Naive B cell (primary cell): Measurements from ENCODE around the gene KIF15. TPM values are rescaled to one million over a fixed set of nuclear protein-coding genes. Genes with fewer than 3 reads are reported as not detected.
A peak's percentile ranks its signal among the peaks of the same experiment; 100 is the strongest.

ENCODE experiments used
- ATAC-seq, 2 donors: fragments of 150-1000 bp; cut with Tn5 transposase; 2 replicates each; pipeline ENCODE4 v1.10.0; 2021; ENCODE audit warnings: low read depth in 2 of 2, mild to moderate bottlenecking in 2 of 2, moderate library complexity in 2 of 2
- DNase-seq: peaks from one replicate; pipeline ENCODE4 v3.0.0; 2022
- H3K27ac Mint-ChIP-seq, 6 donors: one replicate each; pipeline ENCODE4 v1.8.0; 2020 to 2022; ENCODE audit warnings: mild to moderate bottlenecking in 6 of 6, mixed read lengths in 6 of 6, moderate library complexity in 5 of 6, inconsistent platforms in 2 of 6
- H3K27me3 Mint-ChIP-seq, 3 donors: one replicate each; pipeline ENCODE4 v1.8.0; 2021 to 2022; ENCODE audit warnings: mixed read lengths in 3 of 3, mild to moderate bottlenecking in 1 of 3
- H3K36me3 Mint-ChIP-seq, 2 donors: one replicate each; pipeline ENCODE4 v1.8.0; 2020 to 2022; ENCODE audit warnings: mixed read lengths in 2 of 2, inconsistent platforms in 1 of 2, mild to moderate bottlenecking in 1 of 2
- H3K4me1 Mint-ChIP-seq, 3 donors: one replicate each; pipeline ENCODE4 v1.8.0; 2020 to 2022; ENCODE audit warnings: mixed read lengths in 3 of 3, inconsistent platforms in 1 of 3, mild to moderate bottlenecking in 1 of 3, moderate library complexity in 1 of 3
- H3K4me3 Mint-ChIP-seq, 8 donors: one replicate each; pipeline ENCODE4 v1.8.0; 2020 to 2022; ENCODE audit warnings: mild to moderate bottlenecking in 8 of 8, mixed read lengths in 8 of 8, moderate library complexity in 8 of 8, inconsistent platforms in 2 of 8
- H3K9me3 Mint-ChIP-seq, 7 donors: one replicate each; pipeline ENCODE4 v1.8.0; 2020 to 2022; ENCODE audit warnings: mixed read lengths in 7 of 7, mild to moderate bottlenecking in 5 of 7, inconsistent platforms in 2 of 7, moderate library complexity in 1 of 7
- polyA plus RNA-seq, 6 donors: library from polyadenylated mRNA; unstranded; fragments of 300-500 nt; fragmentation: Illumina TruSeq; gene quantifications; one replicate each; pipeline ENCODE4 v1.2.3, GENCODE V29; 2021; ENCODE audit warnings: low read depth in 6 of 6

Gene KIF15, protein sequence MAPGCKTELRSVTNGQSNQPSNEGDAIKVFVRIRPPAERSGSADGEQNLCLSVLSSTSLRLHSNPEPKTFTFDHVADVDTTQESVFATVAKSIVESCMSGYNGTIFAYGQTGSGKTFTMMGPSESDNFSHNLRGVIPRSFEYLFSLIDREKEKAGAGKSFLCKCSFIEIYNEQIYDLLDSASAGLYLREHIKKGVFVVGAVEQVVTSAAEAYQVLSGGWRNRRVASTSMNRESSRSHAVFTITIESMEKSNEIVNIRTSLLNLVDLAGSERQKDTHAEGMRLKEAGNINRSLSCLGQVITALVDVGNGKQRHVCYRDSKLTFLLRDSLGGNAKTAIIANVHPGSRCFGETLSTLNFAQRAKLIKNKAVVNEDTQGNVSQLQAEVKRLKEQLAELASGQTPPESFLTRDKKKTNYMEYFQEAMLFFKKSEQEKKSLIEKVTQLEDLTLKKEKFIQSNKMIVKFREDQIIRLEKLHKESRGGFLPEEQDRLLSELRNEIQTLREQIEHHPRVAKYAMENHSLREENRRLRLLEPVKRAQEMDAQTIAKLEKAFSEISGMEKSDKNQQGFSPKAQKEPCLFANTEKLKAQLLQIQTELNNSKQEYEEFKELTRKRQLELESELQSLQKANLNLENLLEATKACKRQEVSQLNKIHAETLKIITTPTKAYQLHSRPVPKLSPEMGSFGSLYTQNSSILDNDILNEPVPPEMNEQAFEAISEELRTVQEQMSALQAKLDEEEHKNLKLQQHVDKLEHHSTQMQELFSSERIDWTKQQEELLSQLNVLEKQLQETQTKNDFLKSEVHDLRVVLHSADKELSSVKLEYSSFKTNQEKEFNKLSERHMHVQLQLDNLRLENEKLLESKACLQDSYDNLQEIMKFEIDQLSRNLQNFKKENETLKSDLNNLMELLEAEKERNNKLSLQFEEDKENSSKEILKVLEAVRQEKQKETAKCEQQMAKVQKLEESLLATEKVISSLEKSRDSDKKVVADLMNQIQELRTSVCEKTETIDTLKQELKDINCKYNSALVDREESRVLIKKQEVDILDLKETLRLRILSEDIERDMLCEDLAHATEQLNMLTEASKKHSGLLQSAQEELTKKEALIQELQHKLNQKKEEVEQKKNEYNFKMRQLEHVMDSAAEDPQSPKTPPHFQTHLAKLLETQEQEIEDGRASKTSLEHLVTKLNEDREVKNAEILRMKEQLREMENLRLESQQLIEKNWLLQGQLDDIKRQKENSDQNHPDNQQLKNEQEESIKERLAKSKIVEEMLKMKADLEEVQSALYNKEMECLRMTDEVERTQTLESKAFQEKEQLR (N-terminal part only)
- under 1 TPM in 5 of 6 donors, not detected in 1; 0.12 to 0.42 (median 0.36) TPM for polyA plus RNA-seq

DNA sequence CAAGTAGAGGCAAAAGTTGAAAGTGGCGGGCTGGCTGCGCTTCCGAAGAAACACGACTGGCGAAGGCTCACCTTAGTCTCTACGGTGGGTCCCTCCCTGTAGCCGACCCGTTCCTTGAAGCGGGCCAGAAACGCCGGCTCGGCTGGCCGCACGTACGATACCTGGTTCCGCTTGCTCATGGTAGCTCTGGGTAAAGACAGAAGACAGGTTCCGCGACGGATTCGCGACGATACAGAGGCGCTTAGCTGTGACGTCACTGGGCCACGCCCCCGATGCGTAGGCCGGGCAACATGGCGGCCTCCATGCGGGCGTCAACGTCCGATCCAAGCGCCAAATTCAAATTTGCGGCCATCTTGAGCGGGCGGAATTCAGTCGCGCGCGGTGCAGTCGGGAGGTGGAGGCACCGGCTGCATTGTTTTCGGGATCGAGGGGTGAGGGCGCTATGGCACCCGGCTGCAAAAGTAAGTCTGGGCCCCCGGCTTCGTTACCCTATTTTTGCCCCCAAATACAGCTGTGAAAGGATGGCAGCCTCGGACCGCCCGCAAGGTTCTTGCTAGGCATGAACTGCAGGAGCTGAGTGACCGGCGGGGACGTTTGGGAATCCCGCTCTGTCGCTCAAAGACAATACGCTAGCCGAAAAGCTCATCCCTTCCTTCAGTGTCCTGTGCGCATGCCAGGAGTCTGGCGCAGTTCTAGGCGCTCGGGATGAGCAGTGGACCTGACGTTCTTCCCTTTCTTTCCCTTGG lies at the start of gene KIF15, which contains the start of gene KIAA1143:
Gene KIF15 (plus strand): TSS at position 371 of the 746 bp plus-strand sequence. CDS start 72 bp downstream, at position 443.
Gene KIAA1143 (minus strand): TSS at position 196 of the 746 bp plus-strand sequence. CDS start 17 bp downstream, at position 179.
- H3K27ac Mint-ChIP-seq, result peak within 1 kb of the TSS; percentile 91 to 97 (median 95)
- peaks cover 0 to 14% (median 7%) of the 10 kb centered on the region in 7 donors for H3K9me3 Mint-ChIP-seq
- DNase-seq (peak; percentile 95), ATAC-seq (peak; percentile 98 to 99)
- H3K4me1 Mint-ChIP-seq, result peaks cover 18 to 40% (median 34%) of the 10 kb centered on the region in 3 donors
- peak within 1 kb of the TSS; percentile 85 to 98 (median 94) for H3K4me3 Mint-ChIP-seq
- peaks cover 16 to 19% of the 10 kb centered on the region in 2 donors for H3K36me3 Mint-ChIP-seq
- H3K27me3 Mint-ChIP-seq, result no peaks in the 10 kb centered on the region

DNA sequence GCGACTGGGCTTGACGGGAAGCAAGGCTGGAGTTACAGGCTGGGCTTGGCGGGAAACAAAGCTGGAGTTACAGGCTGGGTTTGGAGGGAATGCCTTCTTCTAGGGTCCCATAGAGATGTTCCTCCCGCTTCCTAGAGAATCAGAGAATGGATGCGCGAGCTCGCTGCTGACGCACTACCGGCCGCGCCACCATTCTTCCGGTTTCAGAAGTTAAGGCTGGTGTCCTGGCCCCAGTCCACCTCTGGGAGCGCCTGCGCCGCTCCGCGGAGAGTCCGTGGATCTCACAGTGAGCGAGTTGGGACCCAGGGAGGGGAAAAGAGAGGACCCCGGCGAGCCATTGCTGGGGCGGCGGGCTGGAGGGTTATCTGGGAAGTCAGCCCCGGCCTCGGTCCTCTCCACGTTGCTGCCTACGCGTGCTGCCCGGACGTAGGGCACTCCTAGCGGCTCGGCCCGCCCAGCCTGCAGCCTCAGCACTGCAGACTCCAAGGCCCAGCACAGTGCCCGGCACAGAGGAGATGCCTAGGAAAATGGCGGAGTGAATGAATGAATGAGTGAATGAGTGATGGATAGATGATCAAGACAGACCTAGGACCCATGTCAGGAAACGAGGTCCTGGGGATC lies 49.0 kb upstream of the KIF15 start, which contains the start of gene ZNF502:
Gene ZNF502 (plus strand): TSS at position 206 of the 621 bp plus-strand sequence. CDS start 7,602 bp downstream, outside the sequence.
- Mint-ChIP-seq H3K27ac (peak within 1 kb of the TSS; percentile 10 to 95 (median 76)), H3K4me3 (peak within 1 kb of the TSS; percentile 92 to 99 (median 96)), H3K9me3 (peaks cover 9 to 87% (median 57%) of the 10 kb centered on the region in 7 donors), H3K4me1 (peaks cover 9 to 16% (median 16%) of the 10 kb centered on the region in 3 donors), H3K27me3 (peaks cover 8 to 23% (median 14%) of the 10 kb centered on the region in 3 donors), H3K36me3 (peaks cover 32 to 40% of the 10 kb centered on the region in 2 donors)
- DNase-seq, result peak; percentile 57
- peak; percentile 94 to 95 for ATAC-seq

DNA sequence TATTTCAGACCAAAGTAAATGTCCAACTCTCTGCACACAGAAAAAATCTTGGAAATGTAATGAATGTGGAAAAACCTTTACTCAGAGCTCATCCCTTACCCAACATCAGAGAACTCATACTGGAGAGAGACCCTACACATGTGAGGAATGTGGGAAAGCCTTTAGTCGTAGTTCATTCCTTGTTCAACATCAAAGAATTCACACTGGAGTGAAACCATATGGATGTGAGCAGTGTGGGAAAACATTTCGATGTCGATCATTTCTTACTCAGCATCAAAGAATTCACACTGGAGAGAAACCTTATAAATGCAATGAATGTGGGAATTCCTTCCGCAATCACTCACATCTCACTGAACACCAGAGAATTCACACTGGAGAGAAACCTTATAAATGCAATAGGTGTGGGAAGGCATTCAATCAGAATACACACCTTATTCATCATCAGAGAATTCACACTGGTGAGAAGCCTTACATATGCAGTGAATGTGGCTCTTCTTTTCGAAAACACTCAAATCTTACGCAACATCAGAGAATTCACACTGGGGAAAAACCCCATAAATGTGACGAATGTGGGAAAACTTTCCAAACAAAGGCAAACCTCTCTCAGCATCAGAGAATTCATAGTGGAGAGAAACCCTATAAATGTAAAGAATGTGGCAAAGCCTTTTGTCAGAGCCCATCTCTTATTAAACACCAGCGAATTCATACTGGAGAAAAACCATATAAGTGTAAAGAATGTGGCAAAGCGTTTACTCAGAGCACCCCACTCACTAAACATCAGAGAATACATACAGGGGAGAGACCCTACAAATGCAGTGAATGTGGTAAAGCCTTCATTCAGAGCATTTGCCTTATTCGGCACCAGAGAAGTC lies 40.1 kb upstream of the KIF15 start:
- peaks cover 0 to 4% (median 0%) of the 10 kb centered on the region in 3 donors for H3K4me1 Mint-ChIP-seq
- peaks cover 32 to 96% (median 83%) of the 10 kb centered on the region in 7 donors for H3K9me3 Mint-ChIP-seq

DNA sequence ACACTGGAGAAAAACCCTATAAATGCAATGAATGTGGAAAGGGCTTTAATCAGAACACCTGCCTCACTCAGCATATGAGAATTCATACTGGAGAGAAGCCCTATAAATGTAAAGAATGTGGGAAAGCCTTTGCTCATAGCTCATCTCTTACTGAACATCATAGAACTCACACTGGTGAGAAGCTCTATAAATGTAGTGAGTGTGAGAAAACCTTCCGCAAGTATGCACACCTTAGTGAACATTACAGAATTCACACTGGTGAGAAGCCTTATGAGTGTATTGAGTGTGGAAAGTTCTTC lies 39.5 kb upstream of the KIF15 start:
- no peak for DNase-seq
- Mint-ChIP-seq H3K27me3 (no peaks in the 10 kb centered on the region), H3K4me3 (peak overlapping the region in 1 of 8 donors; percentile 35), H3K27ac (no peak overlapping the region), H3K4me1 (peaks cover 0 to 4% (median 0%) of the 10 kb centered on the region in 3 donors), H3K9me3 (peaks cover 32 to 92% (median 80%) of the 10 kb centered on the region in 7 donors), H3K36me3 (peaks cover 49 to 71% of the 10 kb centered on the region in 2 donors)
- no peak for ATAC-seq

More for the DNA sequence above, 40.1 kb upstream of the KIF15 start:
- no peak for ATAC-seq
- Mint-ChIP-seq H3K4me3 (no peak overlapping the region), H3K27me3 (no peaks in the 10 kb centered on the region), H3K36me3 (peaks cover 54 to 71% of the 10 kb centered on the region in 2 donors), H3K27ac (peak overlapping the region in 1 of 6 donors; percentile 16)
- no peak for DNase-seq

DNA sequence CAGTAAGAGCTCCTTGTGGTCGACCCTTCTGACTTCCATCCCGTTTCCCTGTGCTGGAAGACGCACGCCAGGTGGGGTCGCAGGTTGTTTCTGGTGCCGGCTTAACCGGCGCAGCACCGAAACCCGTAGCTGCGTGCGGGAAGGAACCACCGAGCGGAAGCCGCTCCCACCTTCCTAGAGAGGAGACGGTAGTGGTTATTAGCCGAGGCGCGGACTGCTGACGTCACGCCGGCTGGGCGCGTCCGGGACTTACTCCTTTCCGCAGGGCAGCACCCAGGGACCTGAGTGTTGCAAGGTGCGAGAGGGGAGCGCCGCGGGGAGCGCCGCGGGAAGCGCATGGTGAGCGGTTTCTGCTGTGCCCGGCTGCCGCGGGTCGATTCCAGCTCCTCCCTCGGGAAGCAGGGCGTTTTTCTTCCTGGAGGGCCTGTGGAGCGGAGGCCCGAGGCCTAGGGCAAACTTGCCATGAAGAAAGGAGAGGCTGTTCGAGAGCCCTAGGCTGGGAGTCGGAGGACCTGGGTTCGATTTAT lies 32.1 kb upstream of the KIF15 start, which contains the start of gene ZNF501:
Gene ZNF501 (plus strand): TSS at position 252 of the 527 bp plus-strand sequence. CDS start 4,787 bp downstream, outside the sequence.
- H3K27me3 Mint-ChIP-seq, result no peaks in the 10 kb centered on the region
- H3K36me3 Mint-ChIP-seq, result peaks cover 37 to 55% of the 10 kb centered on the region in 2 donors

DNA sequence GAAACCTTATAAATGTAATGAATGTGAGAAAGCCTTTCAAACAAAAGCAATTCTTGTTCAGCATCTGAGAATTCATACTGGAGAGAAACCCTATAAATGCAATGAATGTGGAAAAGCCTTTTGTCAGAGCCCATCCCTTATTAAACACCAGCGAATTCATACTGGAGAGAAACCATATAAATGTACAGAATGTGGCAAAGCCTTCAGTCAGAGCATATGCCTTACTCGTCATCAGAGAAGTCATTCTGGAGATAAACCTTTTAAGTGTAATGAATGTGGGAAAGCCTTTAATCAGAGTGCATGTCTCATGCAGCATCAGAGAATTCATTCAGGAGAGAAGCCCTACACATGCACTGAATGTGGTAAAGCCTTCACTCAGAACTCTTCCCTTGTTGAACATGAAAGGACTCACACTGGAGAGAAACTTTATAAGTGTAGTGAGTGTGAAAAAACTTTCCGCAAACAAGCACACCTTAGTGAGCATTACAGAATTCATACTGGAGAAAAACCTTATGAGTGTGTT lies 26.9 kb upstream of the KIF15 start:
- no peak for ATAC-seq
- H3K27me3 Mint-ChIP-seq, result no peaks in the 10 kb centered on the region
- no peak overlapping the region for H3K4me3 Mint-ChIP-seq
- DNase-seq, result no peak
- peaks cover 23 to 89% (median 80%) of the 10 kb centered on the region in 7 donors for H3K9me3 Mint-ChIP-seq
- peaks cover 38 to 52% of the 10 kb centered on the region in 2 donors for H3K36me3 Mint-ChIP-seq
- H3K27ac Mint-ChIP-seq, result no peak overlapping the region
- H3K4me1 Mint-ChIP-seq, result peaks cover 0 to 7% (median 6%) of the 10 kb centered on the region in 3 donors

More for the DNA sequence above, 32.1 kb upstream of the KIF15 start, which contains the start of gene ZNF501:
- Mint-ChIP-seq H3K4me1 (peaks cover 7 to 16% (median 14%) of the 10 kb centered on the region in 3 donors), H3K9me3 (peaks cover 16 to 89% (median 74%) of the 10 kb centered on the region in 7 donors), H3K27ac (peak within 1 kb of the TSS; percentile 75 to 98 (median 92)), H3K4me3 (peak within 1 kb of the TSS; percentile 95 to 99 (median 96))
- ATAC-seq (peak; percentile 98), DNase-seq (peak; percentile 79)

DNA sequence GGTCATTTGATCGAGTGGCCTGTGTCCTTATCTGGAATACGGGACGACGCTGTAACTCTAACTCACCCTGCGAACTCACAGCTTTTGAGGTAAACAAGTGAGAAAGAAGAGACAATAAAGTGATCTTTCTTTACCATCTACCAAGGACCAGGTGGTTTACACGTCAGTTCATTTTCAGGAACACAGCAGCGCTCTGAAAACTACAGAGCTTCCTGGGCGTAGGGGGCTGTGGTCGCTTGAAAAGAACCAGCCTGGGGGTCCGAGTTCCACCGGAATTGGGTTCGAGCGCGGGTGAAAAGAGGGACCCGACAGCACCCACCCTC lies 532 bp upstream of the KIF15 start:
- ATAC-seq, result peak in 1 of 2 donors; percentile 18
- peaks cover 16 to 19% of the 10 kb centered on the region in 2 donors for H3K36me3 Mint-ChIP-seq

DNA sequence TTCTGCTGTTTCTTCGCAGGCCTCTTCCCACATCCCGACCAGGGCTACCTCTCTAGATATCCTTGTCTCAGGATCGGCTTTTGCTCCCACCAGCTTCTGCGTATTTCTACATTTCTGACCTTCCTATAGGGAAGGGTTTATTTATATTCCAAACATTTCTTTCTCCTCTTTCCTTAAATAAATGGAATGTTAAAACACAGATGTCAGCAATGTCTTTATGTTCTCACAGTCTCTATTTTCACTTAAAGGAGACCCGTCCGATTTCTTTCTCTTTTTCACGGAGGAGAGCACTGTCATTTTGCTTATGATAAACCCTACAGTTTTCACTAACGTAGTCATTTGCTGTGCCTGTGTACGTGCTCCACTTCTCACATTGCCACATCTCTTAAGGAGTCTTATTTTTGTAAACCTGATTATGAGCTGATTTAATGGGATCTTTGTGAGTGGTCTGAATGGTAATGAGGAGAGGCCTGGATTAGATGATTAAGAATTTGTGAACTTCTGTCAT lies 630 bp downstream of the KIF15 start:
- Mint-ChIP-seq H3K27ac (peak overlapping the region in 2 of 6 donors; percentile 91 to 92), H3K27me3 (no peaks in the 10 kb centered on the region), H3K4me1 (peaks cover 15 to 36% (median 31%) of the 10 kb centered on the region in 3 donors), H3K4me3 (peak overlapping the region; percentile 85 to 98 (median 94)), H3K9me3 (peaks cover 0 to 14% (median 6%) of the 10 kb centered on the region in 7 donors), H3K36me3 (peaks cover 14 to 15% of the 10 kb centered on the region in 2 donors)
- DNase-seq, result no peak
- ATAC-seq, result no peak

More for the DNA sequence above, 532 bp upstream of the KIF15 start:
- H3K9me3 Mint-ChIP-seq, result peaks cover 0 to 14% (median 7%) of the 10 kb centered on the region in 7 donors
- no peak for DNase-seq
- H3K4me3 Mint-ChIP-seq, result peak overlapping the region; percentile 85 to 98 (median 94)
- peaks cover 18 to 40% (median 34%) of the 10 kb centered on the region in 3 donors for H3K4me1 Mint-ChIP-seq
- no peaks in the 10 kb centered on the region for H3K27me3 Mint-ChIP-seq
- H3K27ac Mint-ChIP-seq, result peak overlapping the region; percentile 91 to 97 (median 95)

DNA sequence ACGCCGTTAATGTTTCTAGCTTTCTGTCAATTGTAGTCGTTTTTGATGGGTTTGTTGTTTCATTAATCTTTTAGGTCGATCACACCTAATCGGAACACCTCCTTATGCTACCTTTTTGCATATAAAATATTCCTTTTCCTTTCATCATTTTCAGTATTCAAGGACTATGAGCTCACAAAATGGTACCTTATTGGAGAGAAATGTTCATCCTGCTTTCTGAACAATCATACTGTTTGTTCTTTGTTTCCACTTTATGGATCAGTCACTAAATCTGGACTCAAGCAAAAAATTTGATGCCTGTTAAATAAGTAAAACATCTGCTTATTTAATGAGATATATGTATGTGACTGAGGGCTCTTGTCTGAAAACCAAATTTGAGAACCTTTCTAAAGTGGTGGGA lies 1.1 kb downstream of the KIF15 start:
- Mint-ChIP-seq H3K36me3 (peaks cover 9 to 10% of the 10 kb centered on the region in 2 donors), H3K4me3 (peak overlapping the region in 7 of 8 donors; percentile 85 to 98 (median 94)), H3K4me1 (peaks cover 12 to 31% (median 26%) of the 10 kb centered on the region in 3 donors), H3K27ac (no peak overlapping the region), H3K9me3 (peaks cover 0 to 11% (median 2%) of the 10 kb centered on the region in 7 donors), H3K27me3 (no peaks in the 10 kb centered on the region)
- DNase-seq, result no peak
- no peak for ATAC-seq

DNA sequence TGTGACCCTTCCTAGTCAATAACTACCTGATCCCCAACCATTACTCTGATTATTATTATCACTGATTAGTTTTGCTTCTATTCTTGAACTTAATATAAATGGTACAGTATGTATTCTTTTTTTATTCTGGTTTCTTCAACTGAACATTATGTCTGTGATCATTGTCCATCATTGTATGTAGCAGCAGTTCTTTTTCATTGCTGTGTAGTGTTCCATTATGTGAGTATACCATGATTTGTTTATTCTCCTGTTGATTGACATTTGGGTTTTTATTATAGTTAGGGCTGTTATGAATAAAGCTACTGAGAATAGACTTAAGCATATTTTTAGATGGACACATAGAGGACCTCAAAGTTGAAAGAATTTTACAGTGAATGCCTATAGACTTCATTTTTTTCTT lies 2.7 kb downstream of the KIF15 start:
- no peak for ATAC-seq
- Mint-ChIP-seq H3K27ac (no peak overlapping the region), H3K4me3 (peak overlapping the region in 1 of 8 donors; percentile 13), H3K9me3 (peaks cover 0 to 14% (median 2%) of the 10 kb centered on the region in 7 donors), H3K4me1 (peaks cover 9 to 25% (median 22%) of the 10 kb centered on the region in 3 donors), H3K36me3 (no peaks in the 10 kb centered on the region), H3K27me3 (no peaks in the 10 kb centered on the region)
- DNase-seq, result no peak
